HG03280 (cell line): ENCODE results near the gene ZFHX3.

ENCODE experiments used
- ATAC-seq: cut with Tn5 transposase; IDR thresholded peaks from one replicate; pipeline ENCODE4 v1.9.1; 2021; ENCODE audit warnings: mild to moderate bottlenecking, moderate library complexity; ENCODE audit not compliant: unreplicated experiment

The ZFHX3 gene

GRCh38 chr16:72857834-72858664 lies 189.9 kb downstream of the ZFHX3 start:
- ATAC-seq = no peak

DNA sequence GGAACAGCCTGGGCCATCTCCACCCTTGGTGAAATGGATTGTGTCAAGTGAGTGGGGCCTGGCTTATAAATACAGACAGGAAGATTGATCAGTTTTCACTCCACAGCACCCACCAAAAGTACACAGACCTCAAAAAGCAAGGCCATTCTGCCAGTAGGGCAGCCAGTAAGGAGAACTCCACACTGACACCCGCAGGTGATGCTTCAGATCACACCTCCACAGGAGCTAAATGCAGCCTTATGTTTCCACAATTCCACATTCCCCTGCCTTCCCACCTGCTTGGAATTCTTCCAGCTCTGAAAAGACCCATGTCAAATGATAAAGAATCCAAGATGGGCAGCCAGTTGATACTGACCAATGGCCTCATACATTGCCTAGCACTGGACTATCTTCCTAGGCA lies 191.1 kb downstream of the ZFHX3 start:
- no peak for ATAC-seq

- ATAC-seq = no peak
These were observed 193.5 kb downstream of the ZFHX3 start for GRCh38 chr16:72854267-72854959.

DNA sequence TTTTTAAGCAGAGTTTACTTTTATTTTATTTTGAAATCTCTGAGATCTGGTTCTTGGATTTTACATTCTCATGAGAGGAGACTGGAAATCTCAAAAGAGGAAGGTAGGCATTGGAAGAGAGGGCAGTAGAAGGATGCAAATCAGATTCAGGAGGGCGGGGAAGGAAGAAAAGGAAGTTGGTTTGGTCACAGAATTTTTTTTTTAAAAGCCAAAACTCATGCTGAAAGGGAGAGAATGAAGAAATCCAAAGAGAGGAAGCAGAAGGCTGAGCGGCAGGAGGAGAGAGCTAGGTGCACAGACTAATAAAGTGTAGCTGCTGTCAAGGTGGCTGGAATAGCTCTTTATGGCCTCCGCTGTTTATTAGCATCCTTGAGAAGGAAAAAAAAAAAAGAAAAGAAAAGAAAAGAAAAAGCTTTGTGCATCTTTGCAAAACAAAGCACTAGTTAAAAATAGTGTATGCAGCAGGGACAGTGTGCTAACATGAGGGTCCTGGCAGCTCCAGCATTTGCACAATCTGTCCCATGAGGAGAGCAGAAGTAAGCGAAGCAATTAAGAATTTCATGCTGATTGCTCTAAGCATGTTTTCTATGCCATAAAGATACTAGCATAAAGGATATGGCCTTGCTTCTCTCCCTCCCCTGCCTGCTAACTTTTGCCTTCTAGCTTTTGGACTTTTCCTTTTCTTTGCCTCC lies 194.2 kb downstream of the ZFHX3 start:
- no peak for ATAC-seq

GRCh38 chr16:72852421-72852820 lies 195.5 kb downstream of the ZFHX3 start:
- no peak for ATAC-seq

- no peak for ATAC-seq
These were observed 197.1 kb downstream of the ZFHX3 start for GRCh38 chr16:72850853-72851252.

- no peak for ATAC-seq
These were observed 197.9 kb downstream of the ZFHX3 start for GRCh38 chr16:72850021-72850420.

- ATAC-seq = no peak
These were observed 198.9 kb downstream of the ZFHX3 start for GRCh38 chr16:72848759-72849664.

DNA sequence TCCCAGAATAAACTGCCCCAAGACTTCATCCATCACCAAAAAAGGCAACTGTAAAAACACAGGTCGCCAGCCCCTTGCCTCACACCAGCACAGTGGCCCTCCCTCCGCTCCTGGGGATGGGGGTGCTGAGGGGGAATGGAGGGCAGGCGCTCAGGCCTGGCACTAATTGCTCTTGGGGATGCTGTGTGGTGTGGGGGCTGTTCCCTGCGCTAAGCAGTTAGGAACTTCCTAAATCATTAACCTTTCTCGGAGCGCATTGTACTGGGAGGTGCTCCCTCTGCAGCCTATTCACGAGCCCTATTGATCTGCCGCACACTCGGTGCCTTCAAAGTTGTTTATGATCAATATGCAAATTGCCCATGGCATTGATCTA lies 199.9 kb downstream of the ZFHX3 start:
- ATAC-seq = no peak

DNA sequence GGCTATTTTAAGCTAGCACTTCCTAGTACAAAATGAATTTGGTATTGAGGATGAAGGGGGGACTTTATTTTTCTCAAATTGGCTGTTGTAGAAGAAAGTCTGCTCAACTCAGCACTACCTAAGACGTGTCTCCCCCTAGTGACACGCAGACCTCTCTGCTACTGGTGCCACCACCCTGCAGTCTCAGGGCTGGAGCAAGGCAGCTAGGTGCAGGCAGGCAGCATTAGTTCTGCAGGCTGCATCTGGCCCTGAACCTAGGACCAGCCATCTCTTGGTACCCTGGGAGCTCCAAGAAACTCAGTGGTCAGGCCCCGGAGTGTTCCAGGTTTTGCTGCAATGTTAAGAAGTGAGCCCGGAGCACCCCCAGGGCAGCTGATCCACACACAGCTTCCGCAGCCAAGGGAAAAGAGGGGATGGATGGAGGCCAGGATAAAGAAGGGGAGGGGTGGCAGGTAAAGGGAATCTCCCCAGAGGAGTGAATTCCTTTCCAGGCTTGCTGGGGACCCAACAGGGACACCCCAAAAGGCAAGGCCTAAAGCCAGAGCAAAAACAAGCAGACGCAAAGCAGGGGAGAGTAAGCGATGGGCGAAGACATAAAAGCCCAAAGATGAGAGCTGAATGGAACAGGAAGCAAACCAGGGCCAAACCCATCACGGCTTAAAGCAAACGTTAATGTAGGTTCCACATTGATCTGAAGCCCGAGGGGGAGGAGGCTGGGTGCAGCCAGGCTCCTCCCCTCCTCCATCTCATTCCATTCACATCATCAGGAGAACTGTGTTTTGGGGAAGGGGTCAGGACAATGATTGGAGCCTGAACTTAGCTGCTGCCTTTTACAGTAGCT lies 200.5 kb downstream of the ZFHX3 start:
- no peak for ATAC-seq

DNA sequence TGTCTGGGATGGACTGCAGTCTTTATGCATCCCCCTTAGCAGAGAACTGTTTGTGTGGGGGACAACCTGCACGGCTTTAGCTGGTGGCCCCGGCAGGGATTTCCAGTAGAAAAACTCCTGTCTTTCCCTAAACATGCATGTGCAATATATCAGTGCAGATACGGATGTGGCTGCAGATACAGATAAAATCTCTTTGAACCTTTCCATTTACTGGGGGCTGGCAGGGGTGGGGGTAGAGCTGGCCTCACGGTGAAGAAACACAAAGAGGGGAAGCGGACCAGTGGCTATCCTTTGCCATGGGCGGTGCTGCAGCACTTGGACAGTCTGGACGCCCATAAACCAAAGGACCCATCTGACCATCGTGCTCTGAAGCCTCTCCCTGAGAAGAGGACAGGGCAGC lies 201.3 kb downstream of the ZFHX3 start:
- ATAC-seq = no peak

GRCh38 chr16:72845322-72846020 lies 202.5 kb downstream of the ZFHX3 start:
- ATAC-seq = no peak

GRCh38 chr16:72844225-72844920 lies 203.6 kb downstream of the ZFHX3 start:
- ATAC-seq = no peak

- no peak for ATAC-seq
These were observed 206.4 kb downstream of the ZFHX3 start for GRCh38 chr16:72841506-72841905.

- ATAC-seq = no peak
These were observed 207.1 kb downstream of the ZFHX3 start for GRCh38 chr16:72840631-72841381.

DNA sequence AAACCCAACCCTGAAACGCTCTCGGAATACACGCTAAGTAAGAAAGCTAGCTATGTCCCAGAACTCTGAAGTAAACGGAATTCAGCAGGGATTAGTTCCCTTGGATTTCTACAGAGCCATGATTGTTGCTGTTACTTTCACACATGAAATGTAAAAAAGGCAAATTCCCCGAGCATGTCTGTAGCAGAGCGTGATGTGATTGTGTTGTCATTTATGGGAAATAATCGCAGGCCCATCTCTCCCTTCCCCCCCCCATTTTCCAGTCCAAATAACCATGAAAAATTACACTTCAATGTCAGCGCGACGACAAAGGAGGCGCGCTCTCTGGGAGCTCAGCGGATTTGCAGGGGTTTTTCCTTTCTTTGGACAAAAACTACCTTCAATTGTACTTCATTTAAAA lies 209.0 kb downstream of the ZFHX3 start:
- ATAC-seq = no peak

DNA sequence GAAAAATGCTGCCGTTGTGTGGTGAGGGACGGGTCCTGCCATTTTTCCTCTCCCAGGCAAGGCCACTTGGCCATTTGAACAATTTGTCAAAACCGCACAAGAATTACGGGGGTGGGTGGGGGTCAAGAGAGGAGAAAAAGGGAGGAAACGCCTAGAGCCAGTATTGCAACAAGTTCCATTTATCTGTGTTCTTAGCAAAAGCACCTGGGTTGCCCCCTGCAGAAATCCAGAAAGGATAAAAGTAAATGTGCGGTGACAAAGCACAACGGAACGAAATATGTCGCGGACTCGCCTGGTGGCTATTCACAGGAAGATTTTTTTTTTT lies 209.4 kb downstream of the ZFHX3 start:
- ATAC-seq = no peak
